Chondrocyte (in vitro differentiated cells): Measurements from ENCODE around the gene FOXE3. TPM values are rescaled to one million over a fixed set of nuclear protein-coding genes. Genes with fewer than 3 reads are reported as not detected.

ENCODE experiments used
- DNase-seq: peaks from one replicate; pipeline ENCODE4 v3.0.0; 2021; ENCODE audit warnings: mixed read lengths, low spot score
- H3K27ac Mint-ChIP-seq: one replicate; pipeline ENCODE4 v1.8.0; 2021; ENCODE audit warnings: mild to moderate bottlenecking, moderate library complexity, mixed read lengths; ENCODE audit not compliant: unreplicated experiment
- H3K27me3 Mint-ChIP-seq: 2 replicates; pipeline ENCODE4 v1.8.0; 2021; ENCODE audit warnings: low read depth, mixed read lengths
- H3K36me3 Mint-ChIP-seq: 2 replicates; pipeline ENCODE4 v1.8.0; 2021; ENCODE audit warnings: low read depth, mixed read lengths
- H3K4me1 Mint-ChIP-seq: 2 replicates; pipeline ENCODE4 v1.8.0; 2021; ENCODE audit warnings: low read depth, mild to moderate bottlenecking, mixed read lengths
- H3K4me3 Mint-ChIP-seq: one replicate; pipeline ENCODE4 v1.8.0; 2021; ENCODE audit warnings: mild to moderate bottlenecking, moderate library complexity, mixed read lengths; ENCODE audit not compliant: unreplicated experiment
- H3K9me3 Mint-ChIP-seq: 2 replicates; pipeline ENCODE4 v1.8.0; 2021; ENCODE audit warnings: low read depth, mixed read lengths
- CTCF ChIP-seq: fragments of 200-600 bp; sonication (generic); IDR thresholded peaks from 2 replicates; pipeline ENCODE4 v1.5.0; 2021; ENCODE audit warnings: antibody characterized with exemption, mild to moderate bottlenecking, moderate library complexity
- total RNA-seq: library from RNA; stranded (reverse); gene quantifications from 3 replicates; pipeline ENCODE4 v1.2.1, GENCODE V29; 2021

FOXE3 gene
- total RNA-seq, 1 donor from 2014 or later = not detected

- TF ChIP-seq CTCF = peak; percentile 91
- no peaks in the 10 kb centered on the region for H3K36me3 Mint-ChIP-seq
- no peak for DNase-seq
- H3K9me3 Mint-ChIP-seq = no peaks in the 10 kb centered on the region
- no peak overlapping the region for H3K27ac Mint-ChIP-seq
- peaks cover 4% of the 10 kb centered on the region for H3K4me1 Mint-ChIP-seq
- peaks cover 2% of the 10 kb centered on the region for H3K27me3 Mint-ChIP-seq
- no peak overlapping the region for H3K4me3 Mint-ChIP-seq
Observed at GRCh38 chr1:47424336-47424982, 8.4 kb downstream of the FOXE3 start.

DNA sequence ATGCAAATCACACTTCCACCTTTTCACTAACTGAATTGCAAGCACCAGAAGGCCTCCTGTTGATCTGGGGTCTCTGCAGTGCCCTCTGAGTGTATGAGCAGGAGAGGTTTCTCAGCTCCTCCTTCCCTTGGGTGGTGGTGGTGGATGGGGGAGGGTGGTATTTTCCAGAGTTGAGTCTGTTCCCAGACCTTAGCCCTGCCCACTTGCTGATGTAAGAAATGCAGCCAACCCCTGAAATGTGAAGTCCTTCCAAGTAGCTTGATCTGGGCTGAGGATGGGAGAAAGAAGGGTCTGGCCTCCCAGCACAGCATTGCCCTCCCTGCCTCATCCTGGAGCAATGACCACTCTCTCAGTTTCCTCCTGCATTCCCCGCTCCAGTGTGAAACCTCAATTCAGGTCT is 15.4 kb downstream of the FOXE3 start:
- DNase-seq = no peak

DNA sequence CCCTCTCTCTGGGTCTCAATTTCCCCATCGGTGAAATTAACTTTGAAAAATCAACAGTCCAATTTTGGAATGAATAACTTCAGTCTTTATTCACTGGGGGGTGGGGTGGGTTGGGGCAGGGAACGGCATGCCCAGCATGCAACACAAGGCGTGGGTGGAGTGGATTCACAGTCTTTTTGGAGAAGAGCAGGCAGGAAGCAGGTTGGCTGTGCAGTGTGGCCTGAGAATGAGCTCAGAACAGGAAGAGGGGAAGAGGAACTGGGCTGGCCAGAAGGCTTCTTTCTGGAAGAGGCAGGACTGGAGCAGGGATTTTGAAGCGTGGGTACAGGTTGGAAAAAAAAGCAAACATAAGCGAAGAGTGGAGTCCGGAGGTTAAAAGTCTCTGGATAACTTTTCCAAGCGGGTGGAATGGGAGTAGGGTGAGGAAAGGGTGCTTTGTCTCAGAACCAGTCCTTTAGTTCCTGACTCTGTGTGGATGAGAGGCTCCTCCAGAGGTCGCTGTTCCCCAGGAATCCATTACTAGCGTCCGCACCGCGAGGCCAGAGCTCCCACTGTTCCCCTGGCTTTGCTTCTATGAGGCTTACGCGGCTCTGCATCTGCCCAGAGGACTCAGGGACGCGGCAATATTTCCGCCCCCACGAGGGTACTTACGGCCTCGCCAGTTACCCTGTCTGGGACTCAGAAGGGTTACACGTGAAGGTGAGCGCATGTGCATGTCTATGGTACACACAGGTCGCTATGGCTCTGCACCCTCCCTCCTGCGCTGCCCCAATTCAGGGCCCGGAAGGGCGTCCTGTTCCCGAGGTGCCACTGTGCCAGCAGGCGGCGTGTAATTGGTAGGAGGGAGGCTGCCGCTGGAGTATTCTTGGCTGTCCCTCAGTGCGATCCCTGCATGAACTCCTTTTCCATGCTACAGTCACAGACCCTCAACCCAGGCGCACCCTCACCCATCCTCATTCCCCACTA is 16.3 kb downstream of the FOXE3 start:
- peak; percentile 91 for TF ChIP-seq CTCF
- Mint-ChIP-seq H3K36me3 (peaks cover 3% of the 10 kb centered on the region), H3K4me3 (peak overlapping the region; percentile 53), H3K9me3 (no peaks in the 10 kb centered on the region), H3K27ac (peak overlapping the region; percentile 98), H3K27me3 (peaks cover 6% of the 10 kb centered on the region), H3K4me1 (peaks cover 57% of the 10 kb centered on the region)
- DNase-seq = no peak

More for the DNA sequence above, 15.4 kb downstream of the FOXE3 start:
- H3K9me3 Mint-ChIP-seq = no peaks in the 10 kb centered on the region
- H3K27ac Mint-ChIP-seq = peak overlapping the region; percentile 98
- TF ChIP-seq CTCF = no peak
- peaks cover 3% of the 10 kb centered on the region for H3K36me3 Mint-ChIP-seq
- H3K27me3 Mint-ChIP-seq = peaks cover 6% of the 10 kb centered on the region
- peak overlapping the region; percentile 6 for H3K4me3 Mint-ChIP-seq
- peaks cover 53% of the 10 kb centered on the region for H3K4me1 Mint-ChIP-seq

GRCh38 chr1:47433037-47433421 is 16.9 kb downstream of the FOXE3 start:
- no peak for TF ChIP-seq CTCF
- Mint-ChIP-seq H3K9me3 (no peaks in the 10 kb centered on the region), H3K27me3 (peaks cover 6% of the 10 kb centered on the region), H3K4me3 (peak overlapping the region; percentile 35), H3K36me3 (peaks cover 3% of the 10 kb centered on the region), H3K27ac (no peak overlapping the region), H3K4me1 (peaks cover 57% of the 10 kb centered on the region)
- no peak for DNase-seq

DNA sequence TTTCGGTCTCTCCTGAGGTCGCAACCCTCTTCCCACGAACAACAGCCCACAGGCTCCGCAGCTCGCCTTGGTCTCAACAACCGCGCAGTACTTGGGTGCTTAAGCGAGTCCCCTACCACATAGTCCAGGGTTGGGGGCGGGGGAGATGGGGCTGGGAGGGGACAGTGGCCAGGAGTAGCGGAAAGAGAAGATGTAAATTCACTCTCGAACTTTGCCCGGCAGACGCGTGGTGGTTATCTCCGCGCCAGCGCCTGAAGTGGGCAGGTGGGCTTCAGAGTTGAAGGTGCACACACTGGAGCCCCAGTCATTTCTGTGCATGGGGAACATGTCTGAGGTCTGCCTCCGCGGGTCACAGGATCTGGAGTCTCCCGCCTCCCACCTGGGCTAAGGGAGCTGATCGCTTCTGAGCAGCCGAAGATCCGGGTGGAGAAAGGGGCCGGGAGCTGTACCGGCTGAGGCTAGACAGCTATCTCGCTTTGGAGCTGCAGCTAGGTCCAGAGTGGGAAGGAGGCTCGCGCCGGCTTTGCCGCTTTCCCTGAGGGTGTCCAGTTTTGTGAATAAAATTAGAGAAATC is 17.5 kb downstream of the FOXE3 start:
- Mint-ChIP-seq H3K36me3 (peaks cover 3% of the 10 kb centered on the region), H3K4me1 (peaks cover 57% of the 10 kb centered on the region), H3K27ac (no peak overlapping the region), H3K9me3 (no peaks in the 10 kb centered on the region), H3K4me3 (peak overlapping the region; percentile 63), H3K27me3 (peaks cover 6% of the 10 kb centered on the region)
- TF ChIP-seq CTCF = no peak
- DNase-seq = no peak
